GM12878 (cell line): ENCODE data around the gene SLIT1.

Experiments used
- CTCF ChIP-seq, 3 experiments: IDR thresholded peaks in 2 of 3; conservative IDR thresholded peaks in 1 of 3; 2 replicates each; pipeline ENCODE4 v1.5.1; 2011; ENCODE audit warnings: low read depth in 3 of 3, low read length in 3 of 3, mild to moderate bottlenecking in 3 of 3, control low read depth in 2 of 3, moderate library complexity in 2 of 3, inconsistent platforms in 1 of 3, mixed read lengths in 1 of 3; ENCODE audit not compliant: control insufficient read depth in 2 of 3, insufficient read depth in 1 of 3; ENCODE audit errors: extremely low read depth in 1 of 3
- MAX ChIP-seq: IDR thresholded peaks from 2 replicates; pipeline ENCODE4 v1.6.1; 2012; ENCODE audit warnings: low read depth, low read length, improper control_type of control experiment

GRCh38 chr10:97176226-97176625, 9.5 kb downstream of the SLIT1 start:
- no peak for TF ChIP-seq MAX
- TF ChIP-seq CTCF (IDR thresholded peaks at IDR 0.05 in 2 of 3, conservative IDR thresholded peaks at IDR 0.05 in 1 of 3; ENCODE audit: control insufficient read depth in 2 of 3, extremely low read depth in 1 of 3, insufficient read depth in 1 of 3, low read depth in 3 of 3, low read length in 3 of 3) = no peak
